HEK293T (cell line): Measurements from ENCODE around the gene CBLL1.

ENCODE experiments used
- BHLHE40 ChIP-seq: fragments of 450-650 bp; IDR thresholded peaks from 2 replicates; pipeline ENCODE4 v1.6.1; 2016; ENCODE audit warnings: mild to moderate bottlenecking, moderate library complexity, borderline replicate concordance
- CTBP1 ChIP-seq: fragments of 450-650 bp; IDR thresholded peaks from 2 replicates; pipeline ENCODE4 v1.6.1; 2016; ENCODE audit warnings: borderline replicate concordance
- ELF4 ChIP-seq: fragments of 450-650 bp; IDR thresholded peaks from 2 replicates; pipeline ENCODE4 v1.6.1; 2017; ENCODE audit warnings: antibody characterized with exemption
- FOXM1 ChIP-seq: fragments of 450-650 bp; IDR thresholded peaks from 2 replicates; pipeline ENCODE4 v1.6.1; 2017; ENCODE audit warnings: mild to moderate bottlenecking, borderline replicate concordance
- HDGF ChIP-seq: fragments of 450-650 bp; IDR thresholded peaks from 2 replicates; pipeline ENCODE4 v1.6.1; 2017; ENCODE audit warnings: antibody characterized with exemption, borderline replicate concordance
- NFRKB ChIP-seq: fragments of 450-650 bp; IDR thresholded peaks from 2 replicates; pipeline ENCODE4 v1.6.1; 2016; ENCODE audit warnings: mild to moderate bottlenecking, moderate library complexity
- SUZ12 ChIP-seq: fragments of 450-650 bp; IDR thresholded peaks from 2 replicates; pipeline ENCODE4 v1.6.1; 2016; ENCODE audit warnings: mild to moderate bottlenecking
- TARDBP ChIP-seq: fragments of 450-650 bp; IDR thresholded peaks from 2 replicates; pipeline ENCODE4 v1.6.1; 2016

- TF ChIP-seq BHLHE40 (no peak), CTBP1 (no peak), FOXM1 (no peak), HDGF (no peak), SUZ12 (no peak), ELF4 (no peak), NFRKB (no peak), TARDBP (no peak)
Observed at GRCh38 chr7:107758667-107759066, 14.7 kb downstream of the CBLL1 start.
